Stimulated activated CD4-positive, alpha-beta T cell treated with anti-CD3 and anti-CD28 coated beads, Interleukin-4, amount 100 ng/mL, for 4 hours (primary cell): ENCODE results near the gene SRA1.

Experiments used
- DNase-seq, 2 experiments: peaks; one replicate each; pipeline ENCODE4 v3.0.0-alpha.2; 2020

SRA1 gene

DNA sequence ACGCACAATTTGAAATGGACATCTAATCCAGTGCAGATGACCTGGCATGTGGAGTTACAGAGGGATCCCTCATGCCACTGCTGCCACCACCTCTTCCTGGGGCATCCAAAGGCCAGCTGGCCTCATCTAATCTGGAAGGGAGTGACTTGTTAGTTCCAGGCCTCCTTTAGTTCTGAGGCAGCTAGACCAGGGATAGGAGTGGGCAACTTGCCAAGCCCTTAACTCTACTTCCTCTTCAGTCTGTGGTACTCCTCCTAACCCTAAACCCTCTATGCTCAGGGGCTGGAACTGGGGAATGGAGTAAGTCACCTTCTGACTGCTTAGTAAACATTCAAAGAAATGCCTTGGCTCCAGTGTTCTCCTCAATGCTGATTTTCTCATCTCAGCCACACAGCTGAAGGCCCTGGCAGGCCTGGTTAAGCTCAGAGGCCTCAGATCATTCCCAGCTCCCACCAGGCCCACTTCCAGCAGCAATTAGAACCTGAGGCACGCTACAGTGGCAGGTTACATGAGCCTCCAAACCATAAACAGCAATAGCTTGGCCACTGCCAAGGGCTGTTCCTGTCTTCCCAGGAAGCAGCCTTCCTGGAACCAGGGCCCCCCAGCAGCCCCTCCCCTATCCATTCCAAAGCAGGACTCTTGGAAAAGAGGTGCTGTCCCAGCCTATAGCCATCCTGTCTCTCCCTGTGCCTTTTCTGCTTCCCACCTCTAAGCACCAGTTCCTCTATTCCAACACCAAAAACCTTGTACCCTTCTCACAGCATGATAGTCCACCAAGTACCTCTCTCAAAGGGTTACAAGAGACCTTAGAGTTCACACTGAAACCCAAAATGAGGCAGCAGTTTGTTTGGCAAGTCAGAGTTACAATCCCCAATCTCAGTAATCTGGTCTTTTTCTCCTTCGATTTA is 7.8 kb downstream of the SRA1 start:
- no peak for DNase-seq

DNA sequence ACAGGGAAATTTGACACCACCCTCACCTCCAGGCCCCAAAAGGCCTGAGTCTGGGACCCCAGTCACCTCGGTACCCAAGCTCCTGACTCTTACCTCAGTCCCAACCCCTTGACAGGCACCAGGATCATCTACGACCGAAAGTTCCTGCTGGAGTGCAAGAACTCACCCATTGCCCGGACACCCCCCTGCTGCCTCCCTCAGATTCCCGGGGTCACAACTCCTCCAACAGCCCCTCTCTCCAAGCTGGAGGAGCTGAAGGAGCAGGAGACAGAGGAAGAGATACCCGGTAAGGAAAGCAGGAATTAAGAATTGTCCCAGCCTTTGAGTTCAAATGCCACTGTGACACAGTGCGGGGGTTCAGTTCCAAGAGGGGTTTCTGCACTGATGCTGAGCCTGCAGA is 8.5 kb downstream of the SRA1 start:
- no peak for DNase-seq

- no peak for DNase-seq
Observed at GRCh38 chr5:140548300-140548688, 9.0 kb downstream of the SRA1 start.

DNA sequence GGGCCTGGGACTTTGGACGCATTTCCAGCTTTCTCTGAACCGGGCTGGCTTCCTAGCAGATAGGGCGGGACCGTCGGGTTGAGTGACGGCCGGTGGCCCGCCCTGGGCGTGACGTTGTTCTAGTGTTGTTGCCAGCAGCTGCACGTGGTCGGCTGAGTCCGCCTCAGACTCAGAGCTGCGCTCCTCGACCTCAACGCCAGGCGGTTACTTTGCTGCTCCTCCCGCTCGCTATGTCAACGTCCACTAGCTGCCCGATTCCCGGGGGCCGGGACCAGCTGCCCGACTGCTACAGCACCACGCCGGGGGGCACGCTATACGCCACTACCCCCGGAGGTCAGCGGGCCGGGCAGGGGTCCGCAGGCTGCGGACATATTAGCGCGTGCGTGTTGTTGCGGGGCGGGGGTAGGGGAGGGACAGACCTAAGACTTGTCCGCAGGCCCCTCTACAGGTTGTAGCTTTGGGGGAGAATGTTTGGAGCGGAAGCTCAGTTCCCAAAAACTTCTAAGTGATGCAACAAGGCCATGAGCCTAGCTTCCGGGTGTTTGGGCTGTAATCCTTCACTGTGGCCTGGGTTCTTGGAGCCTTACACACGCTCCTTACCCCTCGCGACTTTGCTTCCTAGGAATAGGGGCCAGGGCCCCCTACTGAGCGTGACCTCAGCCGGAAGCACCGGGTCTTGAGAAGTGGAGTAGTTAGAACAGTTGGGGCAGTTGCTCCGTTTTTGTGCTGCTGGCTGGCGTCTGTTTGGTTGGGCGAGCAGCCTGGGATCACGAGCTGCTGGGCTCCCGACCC is 9.6 kb downstream of the SRA1 start, which contains the start of gene EIF4EBP3:
TSS of gene EIF4EBP3 (plus strand) at position 155 of the 792 bp plus-strand sequence. CDS start at position 231, 76 bp downstream.
- DNase-seq: peak; percentile 78 to 83

DNA sequence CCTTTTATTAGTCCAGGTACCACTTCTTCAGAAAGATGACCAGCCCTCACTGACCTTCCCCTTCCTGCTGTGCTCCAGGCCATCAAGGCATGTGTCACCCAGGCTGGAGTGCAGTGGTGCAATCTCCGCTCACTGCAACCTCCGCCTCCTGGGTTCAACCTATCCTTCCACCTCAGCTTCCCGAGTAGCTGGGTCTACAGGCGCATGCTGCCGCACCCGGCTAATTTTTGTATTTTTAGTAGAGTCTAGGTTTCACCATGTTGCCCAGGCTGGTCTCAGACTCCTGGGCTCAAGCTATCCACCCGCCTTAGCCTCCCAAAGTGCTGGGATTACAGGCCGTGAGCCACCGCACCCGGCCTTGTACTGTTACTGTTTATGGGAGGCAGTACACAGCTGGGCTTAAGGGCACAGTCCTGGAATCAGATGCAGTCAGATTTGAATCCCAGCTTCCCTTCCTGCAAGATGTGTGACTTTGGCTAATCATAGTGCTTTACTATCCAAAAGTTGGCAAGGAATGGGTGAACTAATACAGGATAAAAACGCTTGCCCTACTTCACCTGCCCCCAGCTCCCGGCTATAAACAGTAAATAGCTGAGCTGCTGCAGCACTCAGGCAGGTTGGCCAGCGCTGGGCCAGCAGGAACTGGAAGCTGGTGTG is 10.3 kb downstream of the SRA1 start:
- no peak for DNase-seq

GRCh38 chr5:140545606-140546005 is 11.7 kb downstream of the SRA1 start:
- no peak for DNase-seq

GRCh38 chr5:140544986-140545385 is 12.3 kb downstream of the SRA1 start:
- no peak for DNase-seq

DNA sequence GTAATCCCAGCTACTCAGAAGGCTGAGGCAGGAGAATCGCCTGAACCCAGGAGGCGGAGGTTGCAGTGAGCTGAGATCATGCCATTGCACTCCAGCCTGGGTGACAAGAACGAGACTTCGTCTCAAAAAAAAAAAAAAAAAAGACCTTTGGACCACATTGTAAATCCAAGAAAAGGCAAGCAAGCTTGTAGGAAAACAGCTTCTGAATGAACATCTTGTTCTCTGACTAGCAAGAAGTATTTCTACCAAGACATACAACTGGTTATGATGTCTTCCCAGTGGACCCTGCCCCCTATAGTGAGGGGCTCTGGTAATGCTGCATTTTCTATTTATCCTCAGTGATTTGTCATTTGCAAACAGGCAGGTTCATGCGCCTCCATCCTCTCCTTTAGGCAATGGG is 14.3 kb downstream of the SRA1 start:
- DNase-seq: no peak

- DNase-seq: no peak
Observed at GRCh38 chr5:140540227-140540626, 17.0 kb downstream of the SRA1 start.

DNA sequence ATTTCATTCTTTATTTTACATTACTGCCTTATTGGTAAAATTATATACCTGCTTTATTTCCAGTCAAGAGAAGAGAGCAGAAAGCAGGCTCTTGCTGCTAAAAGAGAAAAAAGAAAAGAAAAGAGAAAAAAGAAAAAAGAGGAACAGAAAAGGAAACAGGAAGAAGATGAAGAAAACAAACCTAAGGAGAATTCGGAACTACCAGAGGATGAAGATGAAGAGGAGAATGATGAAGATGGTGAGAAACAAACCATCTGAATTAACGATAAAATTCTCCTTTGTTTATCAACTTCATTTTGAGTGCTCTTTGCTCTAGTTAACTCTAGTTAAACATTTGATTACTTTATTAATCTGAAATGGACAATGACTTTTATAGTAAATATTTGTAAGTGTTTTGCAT is 33.3 kb downstream of the SRA1 start:
- no peak for DNase-seq

DNA sequence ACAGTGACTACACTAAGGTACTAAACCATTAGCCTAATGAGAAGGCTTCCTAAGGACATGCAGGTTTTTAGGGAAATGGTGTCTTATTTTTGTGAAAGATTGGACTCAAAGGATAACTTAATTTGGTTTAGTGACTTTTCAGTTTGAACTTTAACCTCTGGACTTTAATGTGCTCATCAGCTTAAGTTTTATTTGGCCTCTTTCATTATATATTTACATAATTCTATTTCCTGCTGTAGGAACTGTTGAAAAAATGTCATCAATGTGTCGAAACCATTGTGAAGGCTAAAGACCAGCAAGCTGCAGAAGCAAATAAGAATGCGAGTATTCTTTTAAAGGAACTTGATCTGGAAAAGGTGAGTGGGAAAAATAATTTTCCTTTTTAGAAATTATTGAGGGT is 44.1 kb downstream of the SRA1 start:
- DNase-seq: no peak

DNA sequence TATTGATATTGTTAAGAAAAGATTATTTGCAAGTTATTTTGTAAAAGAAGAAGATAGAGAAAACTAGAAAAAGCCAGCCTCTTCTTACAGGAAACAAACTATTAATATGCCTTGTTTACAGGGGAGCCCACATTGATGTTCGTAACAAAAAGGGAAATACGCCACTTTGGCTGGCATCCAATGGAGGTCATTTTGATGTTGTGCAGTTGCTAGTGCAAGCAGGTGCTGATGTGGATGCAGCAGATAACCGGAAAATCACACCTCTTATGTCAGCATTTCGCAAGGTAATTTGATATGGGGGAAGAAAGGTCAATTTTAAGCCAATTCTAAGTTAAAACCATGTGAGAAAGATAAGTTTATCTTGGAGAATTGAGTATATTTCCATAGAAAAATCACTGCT is 47.4 kb downstream of the SRA1 start:
- DNase-seq: no peak

GRCh38 chr5:140502834-140503233 is 54.4 kb downstream of the SRA1 start:
- no peak for DNase-seq
